ENCODE data around the gene JSRP1. TPM values are rescaled to one million over a fixed set of nuclear protein-coding genes. Genes with fewer than 3 reads are reported as not detected.

The JSRP1 gene
- total and polyA plus RNA-seq, 8 donors: 0.20 to 1.1 (median 0.53) TPM; not detected in 1

DNA sequence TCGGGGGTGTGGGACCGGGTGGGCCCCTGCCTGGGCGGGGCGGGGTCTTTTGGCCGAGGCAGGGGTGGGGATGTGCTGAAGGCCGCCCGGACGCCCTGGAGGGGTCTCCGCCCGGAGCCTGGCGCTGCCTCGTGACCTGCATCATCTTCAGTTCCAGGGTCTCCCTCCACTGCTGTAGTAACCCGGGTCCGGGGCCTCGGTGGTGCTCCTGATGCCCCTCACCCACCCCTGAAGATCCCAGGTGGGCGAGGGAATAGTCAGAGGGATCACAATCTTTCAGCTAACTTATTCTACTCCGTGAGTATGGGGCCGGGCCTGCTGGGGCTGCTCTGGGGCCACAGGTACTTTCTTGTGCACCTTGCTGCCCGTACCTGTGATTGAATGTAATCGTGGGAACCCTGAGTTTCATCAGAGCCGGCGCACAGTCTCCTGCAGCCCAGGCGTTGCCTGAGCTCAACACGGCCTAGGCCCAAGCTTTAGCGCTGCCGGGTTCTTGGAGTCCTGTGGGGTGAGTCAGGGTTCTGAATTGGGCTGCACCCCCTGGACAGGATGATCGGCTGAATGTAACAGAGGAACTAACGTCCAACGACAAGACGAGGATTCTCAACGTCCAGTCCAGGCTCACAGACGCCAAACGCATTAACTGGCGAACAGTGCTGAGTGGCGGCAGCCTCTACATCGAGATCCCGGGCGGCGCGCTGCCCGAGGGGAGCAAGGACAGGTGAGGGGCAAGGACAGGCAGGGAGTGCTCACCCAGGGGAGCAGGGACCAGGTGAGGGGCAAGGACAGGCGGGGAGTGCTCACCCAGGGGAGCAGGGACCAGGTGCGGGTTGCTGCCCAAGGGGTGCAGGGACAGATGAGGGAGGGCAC lies 15.3 kb upstream of the JSRP1 start:
- Histone ChIP-seq H3K36me3 (peaks cover 0 to 42% of the 10 kb centered on the region in 2 donors), H3K4me1 (peaks cover 48 to 81% of the 10 kb centered on the region in 2 donors), H3K27me3 (no peaks in the 10 kb centered on the region), H3K4me3 (peak overlapping the region; percentile 98 to 99), H3K27ac (peak overlapping the region; percentile 91 to 99), H3K9me3 (no peaks in the 10 kb centered on the region)
- TF ChIP-seq, protein P1, sequence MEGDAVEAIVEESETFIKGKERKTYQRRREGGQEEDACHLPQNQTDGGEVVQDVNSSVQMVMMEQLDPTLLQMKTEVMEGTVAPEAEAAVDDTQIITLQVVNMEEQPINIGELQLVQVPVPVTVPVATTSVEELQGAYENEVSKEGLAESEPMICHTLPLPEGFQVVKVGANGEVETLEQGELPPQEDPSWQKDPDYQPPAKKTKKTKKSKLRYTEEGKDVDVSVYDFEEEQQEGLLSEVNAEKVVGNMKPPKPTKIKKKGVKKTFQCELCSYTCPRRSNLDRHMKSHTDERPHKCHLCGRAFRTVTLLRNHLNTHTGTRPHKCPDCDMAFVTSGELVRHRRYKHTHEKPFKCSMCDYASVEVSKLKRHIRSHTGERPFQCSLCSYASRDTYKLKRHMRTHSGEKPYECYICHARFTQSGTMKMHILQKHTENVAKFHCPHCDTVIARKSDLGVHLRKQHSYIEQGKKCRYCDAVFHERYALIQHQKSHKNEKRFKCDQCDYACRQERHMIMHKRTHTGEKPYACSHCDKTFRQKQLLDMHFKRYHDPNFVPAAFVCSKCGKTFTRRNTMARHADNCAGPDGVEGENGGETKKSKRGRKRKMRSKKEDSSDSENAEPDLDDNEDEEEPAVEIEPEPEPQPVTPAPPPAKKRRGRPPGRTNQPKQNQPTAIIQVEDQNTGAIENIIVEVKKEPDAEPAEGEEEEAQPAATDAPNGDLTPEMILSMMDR (IDR thresholded peaks at IDR 0.05): no peak
- ATAC-seq: no peak
- DNase-seq: peak in 1 of 4 donors; percentile 81
- intact Hi-C loops (cut with DNase I): loop anchor here (5.0 to 10.0 kb wide), 2 partner anchors 34 to 113 kb away; partner anchors contain the start of genes PLEKHJ1 (in 2 of the 2) and SF3A2 (in 2 of the 2)

DNA sequence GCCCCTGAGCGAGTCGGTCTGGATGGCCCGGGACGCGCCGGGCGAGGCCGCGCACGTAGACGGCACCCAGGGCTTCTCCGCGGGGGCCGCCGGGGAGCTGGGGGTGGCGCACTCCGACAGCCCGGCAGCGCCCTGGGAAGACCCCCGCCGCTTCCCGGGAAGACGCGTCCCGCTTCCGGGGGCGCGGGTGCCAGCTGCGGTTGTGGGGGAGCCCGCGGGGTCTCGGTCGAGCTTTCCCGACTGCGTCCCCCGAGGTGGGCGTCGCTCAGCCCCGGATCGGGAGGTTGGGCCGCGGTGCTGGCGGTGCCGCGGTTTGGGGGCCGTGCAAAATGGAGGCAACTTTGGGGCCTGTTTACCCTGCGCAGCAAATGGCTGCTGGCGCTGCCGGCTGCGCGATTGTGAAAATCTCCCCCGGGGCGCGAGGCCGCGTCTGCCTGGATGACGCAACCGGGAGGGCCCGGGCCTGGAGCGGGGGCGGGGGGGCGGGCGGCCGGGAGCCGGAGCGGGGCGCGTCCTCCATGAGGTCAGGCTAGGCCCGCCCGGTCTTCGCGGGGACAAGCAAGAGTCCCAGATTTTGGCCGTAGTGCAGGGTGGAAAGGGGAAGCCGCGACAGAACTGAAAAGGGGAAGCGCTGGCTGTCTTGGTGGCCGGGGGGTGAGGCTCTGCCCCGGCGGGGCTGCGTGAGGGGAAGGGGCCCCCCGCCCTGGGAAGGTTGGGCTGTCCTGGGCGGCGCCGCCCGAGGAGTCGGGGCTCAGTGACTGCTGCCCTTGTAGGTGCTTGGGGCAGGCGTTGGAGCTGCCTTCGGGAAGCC lies 14.4 kb upstream of the JSRP1 start:
- TF ChIP-seq, protein P1 (IDR thresholded peaks at IDR 0.05): no peak
- H3K27me3 ChIP-seq: no peaks in the 10 kb centered on the region
- peaks cover 0 to 34% of the 10 kb centered on the region in 2 donors for H3K36me3 ChIP-seq
- peak; percentile 47 for ATAC-seq
- DNase-seq: peak; percentile 68 to 96 (median 90)
- H3K4me1 ChIP-seq: peaks cover 49 to 80% of the 10 kb centered on the region in 2 donors
- H3K27ac ChIP-seq: peak overlapping the region; percentile 91 to 99
- no peaks in the 10 kb centered on the region for H3K9me3 ChIP-seq
- intact Hi-C loops (cut with DNase I): loop anchor here (5.0 to 10.0 kb wide), 2 partner anchors 33 to 114 kb away; partner anchors contain the start of genes PLEKHJ1 (in 2 of the 2) and SF3A2 (in 2 of the 2)
- peak overlapping the region; percentile 98 to 99 for H3K4me3 ChIP-seq

DNA sequence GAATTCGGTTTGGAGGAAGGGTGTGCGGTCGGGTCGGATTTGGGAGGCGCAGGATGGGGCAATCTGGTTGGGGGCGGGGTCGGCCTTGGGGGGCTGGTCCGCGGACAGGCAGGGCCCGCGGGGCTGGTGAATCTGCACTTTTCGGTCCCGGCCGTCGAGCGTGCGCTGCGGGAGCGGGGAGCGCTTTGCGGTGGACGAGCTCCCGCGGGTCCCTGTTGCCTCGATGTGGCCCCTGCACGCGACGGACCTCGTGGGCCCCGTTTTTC lies 13.9 kb upstream of the JSRP1 start:
- Histone ChIP-seq H3K27me3 (no peaks in the 10 kb centered on the region), H3K4me1 (peaks cover 43 to 80% of the 10 kb centered on the region in 2 donors), H3K27ac (peak overlapping the region; percentile 91 to 99), H3K36me3 (peaks cover 0 to 28% of the 10 kb centered on the region in 2 donors), H3K4me3 (peak overlapping the region; percentile 98 to 99), H3K9me3 (no peaks in the 10 kb centered on the region)
- intact Hi-C loops (cut with DNase I): loop anchor here (5.0 to 10.0 kb wide), 2 partner anchors 33 to 115 kb away; partner anchors contain the start of genes PLEKHJ1 (in 2 of the 2) and SF3A2 (in 2 of the 2)
- TF ChIP-seq, protein P1 (IDR thresholded peaks at IDR 0.05): no peak
- ATAC-seq: peak; percentile 5
- peak in 2 of 4 donors; percentile 64 to 90 for DNase-seq

DNA sequence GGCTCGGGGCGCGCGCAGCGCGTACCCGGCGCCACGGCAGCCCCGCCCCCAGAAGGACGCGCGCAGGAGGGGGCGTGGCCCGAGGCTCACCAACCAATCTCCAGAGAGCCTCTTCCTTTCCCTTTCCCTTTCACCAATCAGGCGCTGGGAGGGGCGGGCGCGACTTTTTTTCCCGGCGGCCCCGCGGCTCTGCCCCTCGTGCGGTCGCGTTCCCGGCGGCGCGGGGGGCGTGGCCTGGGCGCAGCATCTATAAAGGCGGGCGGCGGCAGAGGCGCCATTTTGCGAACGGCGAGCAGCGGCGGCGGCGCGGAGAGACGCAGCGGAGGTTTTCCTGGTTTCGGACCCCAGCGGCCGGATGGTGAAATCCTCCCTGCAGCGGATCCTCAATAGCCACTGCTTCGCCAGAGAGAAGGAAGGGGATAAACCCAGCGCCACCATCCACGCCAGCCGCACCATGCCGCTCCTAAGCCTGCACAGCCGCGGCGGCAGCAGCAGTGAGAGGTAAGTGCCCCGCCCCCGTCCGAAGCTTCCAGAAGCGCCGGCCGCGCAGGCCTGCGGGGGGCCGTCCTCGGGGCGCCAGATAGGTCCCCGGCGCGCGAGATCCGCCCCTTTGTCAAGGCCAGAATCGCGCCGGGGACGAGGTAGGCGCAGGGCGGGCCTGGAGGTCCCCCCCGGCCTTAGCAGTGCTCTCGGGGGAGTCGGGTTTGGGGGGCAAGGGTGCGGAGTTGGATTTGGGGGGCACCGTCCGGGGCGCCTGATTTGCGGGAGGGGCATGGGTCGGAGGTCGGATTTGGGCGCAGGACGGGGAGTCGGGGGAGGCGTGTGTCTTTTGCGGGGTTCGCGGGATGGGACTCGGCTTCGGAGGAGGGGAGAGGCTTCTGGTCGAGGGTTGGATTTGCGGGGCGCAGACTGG lies 13.3 kb upstream of the JSRP1 start:
- H3K4me1 ChIP-seq: peaks cover 42 to 81% of the 10 kb centered on the region in 2 donors
- peaks cover 0 to 26% of the 10 kb centered on the region in 2 donors for H3K36me3 ChIP-seq
- H3K9me3 ChIP-seq: no peaks in the 10 kb centered on the region
- TF ChIP-seq, protein P1 (IDR thresholded peaks at IDR 0.05): peak; percentile 11 to 15
- intact Hi-C loops (cut with DNase I): loop anchor here (5.0 to 10.0 kb wide), 2 partner anchors 32 to 115 kb away; partner anchors contain the start of genes PLEKHJ1 (in 2 of the 2) and SF3A2 (in 2 of the 2)
- peak overlapping the region; percentile 98 to 99 for H3K4me3 ChIP-seq
- DNase-seq (peak; percentile 97 to 98 (median 98)), ATAC-seq (peak; percentile 87)
- H3K27ac ChIP-seq: peak overlapping the region; percentile 91 to 99
- H3K27me3 ChIP-seq: no peaks in the 10 kb centered on the region
